Left ventricle myocardium inferior (tissue), 1 donor: ENCODE measurements around the gene MFNG. TPM values are rescaled to one million over a fixed set of nuclear protein-coding genes. Genes with fewer than 3 reads are reported as not detected.

Source experiments
- DNase-seq: peaks from one replicate; pipeline ENCODE4 v3.0.0-alpha.2; 2020
- H3K27ac ChIP-seq: fragments of 200-600 bp; replicated peaks from 2 replicates; pipeline ENCODE4 v1.8.0; 2021
- H3K27me3 ChIP-seq: fragments of 200-600 bp; 2 replicates; pipeline ENCODE4 v1.8.0; 2021; ENCODE audit warnings: low read depth
- H3K36me3 ChIP-seq: fragments of 200-600 bp; 2 replicates; pipeline ENCODE4 v1.8.0; 2021
- H3K4me1 ChIP-seq: fragments of 200-600 bp; 2 replicates; pipeline ENCODE4 v1.8.0; 2021
- H3K4me3 ChIP-seq: fragments of 200-600 bp; 2 replicates; pipeline ENCODE4 v1.8.0; 2021; ENCODE audit warnings: mild to moderate bottlenecking, moderate library complexity
- H3K9me3 ChIP-seq: fragments of 200-600 bp; replicated peaks from 2 replicates; pipeline ENCODE4 v1.8.0; 2021
- intact Hi-C: fragments of 100-400 bp; cut with micrococcal nuclease; formaldehyde crosslinking; loops from one replicate; pipeline ENCODE4 v1.11.0; 2022
- total RNA-seq: library from RNA; stranded (reverse); fragmentation: NEBNext Ultra II Directional; extraction: Animal tissue kit (Norgen Biotek cat#: 25700); gene quantifications from one replicate; pipeline ENCODE4 v1.2.1, GENCODE V29; 2021
- TF ChIP-seq, protein P1 (sequence below): fragments of 200-600 bp; IDR thresholded peaks from 2 replicates; pipeline ENCODE4 v1.8.0; 2021; ENCODE audit warnings: antibody characterized with exemption, mild to moderate bottlenecking, borderline replicate concordance
- donor health status: DM: no; HTN: yes; CAD: no; lungs with severe emphysema.

Gene MFNG
- total RNA-seq, 1 donor from 2014 or later = 11.8 TPM

DNA sequence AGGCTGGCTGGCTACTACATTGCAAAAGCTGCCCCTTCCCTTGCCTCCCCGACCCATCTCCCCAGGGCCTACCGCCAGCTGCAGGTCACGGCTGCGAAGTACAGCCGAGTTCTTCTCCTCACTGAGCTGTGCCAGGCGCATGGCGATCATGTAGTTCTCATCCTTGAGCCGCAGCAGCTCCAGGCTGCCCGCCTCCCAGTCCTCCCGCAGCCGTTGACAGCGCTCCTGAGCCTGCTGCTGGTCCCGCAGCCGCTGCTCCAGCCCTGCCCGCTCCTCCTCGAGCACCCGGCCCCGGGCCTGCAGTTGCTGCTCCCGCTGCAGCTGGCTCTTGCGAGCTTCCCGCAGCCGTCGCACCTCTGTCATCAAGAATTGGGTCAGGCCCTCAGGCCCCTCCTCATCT, 29.7 kb upstream of the MFNG start:
- Histone ChIP-seq H3K36me3 (peaks cover 13% of the 10 kb centered on the region), H3K4me1 (peaks cover 55% of the 10 kb centered on the region), H3K27me3 (peaks cover 38% of the 10 kb centered on the region), H3K27ac (no peak overlapping the region), H3K9me3 (peaks cover 5% of the 10 kb centered on the region), H3K4me3 (no peak overlapping the region)
- TF ChIP-seq, protein P1, sequence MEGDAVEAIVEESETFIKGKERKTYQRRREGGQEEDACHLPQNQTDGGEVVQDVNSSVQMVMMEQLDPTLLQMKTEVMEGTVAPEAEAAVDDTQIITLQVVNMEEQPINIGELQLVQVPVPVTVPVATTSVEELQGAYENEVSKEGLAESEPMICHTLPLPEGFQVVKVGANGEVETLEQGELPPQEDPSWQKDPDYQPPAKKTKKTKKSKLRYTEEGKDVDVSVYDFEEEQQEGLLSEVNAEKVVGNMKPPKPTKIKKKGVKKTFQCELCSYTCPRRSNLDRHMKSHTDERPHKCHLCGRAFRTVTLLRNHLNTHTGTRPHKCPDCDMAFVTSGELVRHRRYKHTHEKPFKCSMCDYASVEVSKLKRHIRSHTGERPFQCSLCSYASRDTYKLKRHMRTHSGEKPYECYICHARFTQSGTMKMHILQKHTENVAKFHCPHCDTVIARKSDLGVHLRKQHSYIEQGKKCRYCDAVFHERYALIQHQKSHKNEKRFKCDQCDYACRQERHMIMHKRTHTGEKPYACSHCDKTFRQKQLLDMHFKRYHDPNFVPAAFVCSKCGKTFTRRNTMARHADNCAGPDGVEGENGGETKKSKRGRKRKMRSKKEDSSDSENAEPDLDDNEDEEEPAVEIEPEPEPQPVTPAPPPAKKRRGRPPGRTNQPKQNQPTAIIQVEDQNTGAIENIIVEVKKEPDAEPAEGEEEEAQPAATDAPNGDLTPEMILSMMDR = no peak
- intact Hi-C loops = no loop called here
- DNase-seq = no peak

DNA sequence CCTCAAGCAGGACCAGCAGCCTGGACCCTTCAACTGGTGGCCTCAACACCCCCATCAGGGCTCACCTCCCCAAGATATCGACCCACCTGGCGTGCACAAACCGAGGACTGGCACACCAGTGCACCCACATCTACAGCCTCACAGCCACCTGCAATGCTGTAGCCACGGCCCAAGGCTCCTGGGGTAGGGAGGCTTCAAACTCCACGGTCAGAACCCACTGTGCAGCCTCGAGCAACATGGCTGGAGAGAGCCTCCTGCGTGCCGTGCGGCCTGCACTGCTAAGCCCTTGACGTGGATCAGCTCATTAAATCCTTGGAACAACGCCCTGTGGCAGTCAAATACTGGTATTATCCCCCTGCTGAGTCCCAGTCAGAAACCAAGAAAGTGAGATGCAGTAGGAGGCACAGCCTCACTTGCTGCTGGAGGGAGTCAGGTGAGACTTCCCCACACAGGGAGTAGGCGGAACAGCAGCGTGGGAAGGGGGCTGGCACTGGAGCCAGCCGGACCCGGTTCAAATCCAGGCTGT, 28.4 kb upstream of the MFNG start:
- peaks cover 54% of the 10 kb centered on the region for H3K4me1 ChIP-seq
- H3K4me3 ChIP-seq = no peak overlapping the region
- TF ChIP-seq, protein P1 = no peak
- H3K27ac ChIP-seq = no peak overlapping the region
- intact Hi-C loops = no loop called here
- DNase-seq = no peak
- H3K9me3 ChIP-seq = peaks cover 5% of the 10 kb centered on the region
- H3K27me3 ChIP-seq = peaks cover 25% of the 10 kb centered on the region
- peaks cover 13% of the 10 kb centered on the region for H3K36me3 ChIP-seq

DNA sequence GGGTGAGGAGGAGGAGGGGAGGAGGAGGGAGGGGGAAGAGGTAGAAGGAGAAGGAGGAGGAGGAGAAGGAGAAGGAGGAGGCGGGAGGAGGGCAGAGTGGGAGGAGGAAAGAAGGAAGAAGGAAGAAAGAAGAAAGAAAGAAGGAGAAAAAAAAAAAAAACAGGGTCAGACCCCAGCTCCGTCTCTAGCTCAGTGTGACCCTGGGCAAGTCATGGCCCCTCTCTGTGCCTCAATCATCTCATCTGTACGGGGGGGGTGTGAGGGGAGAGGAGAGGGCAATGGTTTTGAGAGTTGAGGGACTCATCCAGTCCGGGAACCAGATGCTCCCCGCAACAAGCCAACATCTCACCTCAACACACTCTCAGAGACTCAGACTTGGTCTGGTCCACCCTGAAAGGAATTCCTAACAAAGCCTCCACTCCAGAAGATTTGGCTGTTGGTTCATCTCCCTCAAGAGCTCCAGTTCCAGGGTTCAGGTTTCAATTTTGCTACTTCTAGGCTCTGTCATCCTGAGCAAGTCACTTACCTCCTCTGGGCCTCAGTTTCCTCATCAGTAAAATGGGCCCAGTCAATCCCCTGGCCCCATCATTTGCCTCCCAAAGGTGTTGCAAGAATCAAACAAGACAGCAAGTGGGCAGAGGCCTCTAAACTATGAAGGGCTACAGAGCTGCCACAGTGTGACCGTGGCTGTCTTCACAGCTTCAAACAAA, 25.4 kb upstream of the MFNG start:
- TF ChIP-seq, protein P1 = no peak
- DNase-seq = no peak
- H3K4me3 ChIP-seq = no peak overlapping the region
- intact Hi-C loops = no loop called here
- peaks cover 4% of the 10 kb centered on the region for H3K9me3 ChIP-seq
- H3K27ac ChIP-seq = peak overlapping the region; percentile 75
- peaks cover 21% of the 10 kb centered on the region for H3K36me3 ChIP-seq
- H3K4me1 ChIP-seq = peaks cover 57% of the 10 kb centered on the region
- peaks cover 5% of the 10 kb centered on the region for H3K27me3 ChIP-seq

- TF ChIP-seq, protein P1 = no peak
- peaks cover 5% of the 10 kb centered on the region for H3K27me3 ChIP-seq
- no peak overlapping the region for H3K4me3 ChIP-seq
- intact Hi-C loops = no loop called here
- H3K36me3 ChIP-seq = peaks cover 21% of the 10 kb centered on the region
- H3K4me1 ChIP-seq = peaks cover 72% of the 10 kb centered on the region
- H3K9me3 ChIP-seq = no peaks in the 10 kb centered on the region
- no peak for DNase-seq
- peak overlapping the region; percentile 90 for H3K27ac ChIP-seq
These were observed 23.9 kb upstream of the MFNG start for GRCh38 chr22:37510091-37510490.

DNA sequence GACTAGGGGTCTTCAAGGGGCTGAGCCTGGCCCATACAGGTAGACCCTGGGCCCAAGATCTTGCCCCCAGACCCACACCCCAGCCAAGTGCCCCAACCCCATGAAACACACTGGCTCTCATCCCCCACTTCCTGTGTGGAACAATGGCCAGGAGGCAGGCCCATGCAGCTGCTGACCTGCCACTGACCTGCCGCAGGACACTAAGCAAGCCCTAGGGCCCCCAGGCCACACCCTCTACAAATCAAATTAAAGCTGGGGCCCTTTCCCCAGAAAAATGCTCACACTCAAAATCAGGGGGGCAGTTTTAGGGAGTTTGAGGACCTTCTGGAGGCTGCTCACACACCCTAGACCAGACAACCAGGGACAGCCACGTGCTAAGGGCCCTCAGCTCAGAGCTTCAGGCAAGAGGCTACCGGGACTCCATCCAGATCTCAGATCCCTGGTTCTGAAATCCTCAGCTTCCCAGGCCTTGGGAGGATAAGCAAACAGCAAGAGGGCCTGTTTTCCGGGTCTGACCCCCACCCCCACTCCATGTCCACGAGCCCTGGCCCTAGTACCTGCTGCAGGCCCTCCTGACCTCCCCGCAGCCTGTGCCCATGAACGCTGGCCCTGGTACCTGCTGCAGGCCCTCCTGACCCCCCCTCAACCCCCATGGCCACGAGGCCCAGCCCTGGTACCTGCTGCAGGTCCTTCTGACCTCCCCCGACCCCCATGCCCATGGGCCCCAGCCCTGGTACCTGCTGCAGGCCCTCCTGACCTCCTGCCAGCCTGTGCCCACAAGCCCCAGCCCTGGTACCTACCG, 23.1 kb upstream of the MFNG start:
- no peaks in the 10 kb centered on the region for H3K9me3 ChIP-seq
- peak overlapping the region; percentile 15 for H3K4me3 ChIP-seq
- intact Hi-C loops = no loop called here
- peaks cover 5% of the 10 kb centered on the region for H3K27me3 ChIP-seq
- TF ChIP-seq, protein P1 = no peak
- peaks cover 80% of the 10 kb centered on the region for H3K4me1 ChIP-seq
- H3K36me3 ChIP-seq = peaks cover 22% of the 10 kb centered on the region
- no peak for DNase-seq
- H3K27ac ChIP-seq = peak overlapping the region; percentile 90
